GM12892 (cell line): ENCODE measurements around the gene IP6K2.

Source experiments
- POLR2A ChIP-seq: IDR thresholded peaks from 2 replicates; pipeline ENCODE4 v1.6.1; 2011; ENCODE audit warnings: low read depth, low read length, control low read depth
- POLR2AphosphoS5 ChIP-seq: IDR thresholded peaks from 2 replicates; pipeline ENCODE4 v1.6.1; 2011; ENCODE audit warnings: low read depth, low read length, control low read depth
- TAF1 ChIP-seq: IDR thresholded peaks from 2 replicates; pipeline ENCODE4 v1.6.1; 2011; ENCODE audit warnings: low read depth, mild to moderate bottlenecking, control low read depth, low read length, borderline replicate concordance

DNA sequence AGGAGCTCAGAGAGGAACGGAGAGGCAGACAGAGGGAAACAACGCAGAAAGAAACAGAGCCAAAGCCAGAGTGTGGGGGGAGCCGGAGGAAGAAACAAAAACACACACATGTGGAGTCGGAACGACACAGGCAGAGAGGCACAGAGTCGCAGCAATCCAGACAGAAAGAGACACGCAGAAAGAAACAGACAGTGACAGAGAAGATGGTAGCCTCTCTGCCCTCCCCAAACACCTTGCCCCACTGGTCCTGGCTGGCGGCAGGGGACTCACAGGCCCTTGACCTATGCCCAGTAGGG lies 33.0 kb downstream of the IP6K2 start:
- TF ChIP-seq TAF1 (no peak), POLR2AphosphoS5 (no peak), POLR2A (no peak)
